Common myeloid progenitor, CD34-positive (primary cell): ENCODE data around the gene SLC6A3. TPM values are rescaled to one million over a fixed set of nuclear protein-coding genes. Genes with fewer than 3 reads are reported as not detected.
A peak's percentile ranks its signal among the peaks of the same experiment; 100 is the strongest.

ENCODE experiments used
- CTCF ChIA-PET: fragments of 350-600 bp; sonication (Branson Sonifier 250); formaldehyde crosslinking; loops from one replicate; lab custom pipeline; 2021; ENCODE audit warnings: antibody characterized with exemption; lab: Charles Lee
- POLR2A ChIA-PET: fragments of 350-600 bp; sonication (Branson Sonifier 250); formaldehyde crosslinking; loops from one replicate; lab custom pipeline; 2021; ENCODE audit warnings: antibody characterized with exemption; lab: Charles Lee
- DNase-seq, 3 donors: peaks; one replicate each; pipeline versions ENCODE4 v3.0.0 to v3.0.0-alpha.2; 2013
- H3K27ac ChIP-seq, 2 experiments: 1 replicate in 1 of 2; 2 replicates in 1 of 2; pipeline ENCODE4 v1.7.0; 2013; ENCODE audit warnings: inconsistent platforms in 2 of 2, low read length in 2 of 2, mild to moderate bottlenecking in 2 of 2, low read depth in 1 of 2, moderate library complexity in 1 of 2; ENCODE audit not compliant: severe bottlenecking in 2 of 2, insufficient read depth in 1 of 2, poor library complexity in 1 of 2
- H3K27me3 ChIP-seq, 5 experiments: replicated peaks in 2 of 5; 1 replicate in 3 of 5; 2 replicates in 2 of 5; pipeline versions ENCODE4 v1.6.1 to v1.7.0; 2013; ENCODE audit warnings: low read length in 4 of 5, mild to moderate bottlenecking in 2 of 5, moderate library complexity in 2 of 5, inconsistent platforms in 1 of 5; ENCODE audit not compliant: insufficient read depth in 5 of 5, control insufficient read depth in 4 of 5
- H3K36me3 ChIP-seq, 4 experiments: 1 replicate in 2 of 4; 2 replicates in 2 of 4; pipeline versions ENCODE4 v1.6.1 to v1.7.0; 2013; ENCODE audit warnings: low read length in 3 of 4, control low read depth in 1 of 4, mild to moderate bottlenecking in 1 of 4; ENCODE audit not compliant: control insufficient read depth in 4 of 4, insufficient read depth in 4 of 4
- H3K4me1 ChIP-seq, 4 experiments: 1 replicate in 3 of 4; 2 replicates in 1 of 4; pipeline versions ENCODE4 v1.6.1 to v1.7.1; 2013; ENCODE audit warnings: low read length in 3 of 4, mild to moderate bottlenecking in 3 of 4, control low read depth in 1 of 4, inconsistent platforms in 1 of 4, moderate library complexity in 1 of 4; ENCODE audit not compliant: control insufficient read depth in 4 of 4, insufficient read depth in 4 of 4; ENCODE audit errors: control extremely low read depth in 1 of 4
- H3K4me3 ChIP-seq, 7 experiments: 1 replicate in 4 of 7; 2 replicates in 3 of 7; pipeline versions ENCODE4 v1.5.1 to v1.7.0; 2013; ENCODE audit warnings: mild to moderate bottlenecking in 7 of 7, low read length in 6 of 7, moderate library complexity in 6 of 7, inconsistent platforms in 2 of 7, low read depth in 2 of 7, control low read depth in 1 of 7; ENCODE audit not compliant: insufficient read depth in 4 of 7, control insufficient read depth in 1 of 7; ENCODE audit errors: extremely low read depth in 1 of 7
- H3K9me3 ChIP-seq, 5 experiments: 1 replicate in 4 of 5; 2 replicates in 1 of 5; pipeline versions ENCODE4 v1.6.1 to v1.7.1; 2013; ENCODE audit warnings: low read length in 4 of 5, mild to moderate bottlenecking in 2 of 5, inconsistent platforms in 1 of 5, low read depth in 1 of 5, moderate library complexity in 1 of 5; ENCODE audit not compliant: control insufficient read depth in 4 of 5, insufficient read depth in 2 of 5; ENCODE audit errors: control extremely low read depth in 1 of 5
- WGBS: methylation state at CpG from one replicate; pipeline ENCODE4 v1.1.5; 2013; ENCODE audit not compliant: insufficient coverage; 5-methylcytosine and 5-hydroxymethylcytosine counted together
- polyA plus RNA-seq: library from polyadenylated mRNA; unstranded; fragments of 120-200 nt; gene quantifications from one replicate; pipeline ENCODE4 v1.2.1, GENCODE V29; 2013

SLC6A3 gene
- 0.01 TPM for polyA plus RNA-seq

- H3K36me3 ChIP-seq, result no peaks in the 10 kb centered on the region
- H3K27ac ChIP-seq, result no peak within 1 kb of the TSS
- POLR2A ChIA-PET, result no interaction called here
- H3K4me1 ChIP-seq, result peaks cover 0 to 5% (median 3%) of the 10 kb centered on the region in 4 experiments
- H3K27me3 ChIP-seq, result peaks cover 0 to 98% (median 35%) of the 10 kb centered on the region in 5 experiments
- H3K9me3 ChIP-seq, result peaks cover 0 to 9% (median 0%) of the 10 kb centered on the region in 5 experiments
- peak within 1 kb of the TSS in 1 of 7 experiments; percentile 16 for H3K4me3 ChIP-seq
- peak in 2 of 3 donors; percentile 28 to 46 for DNase-seq
- 3% methylated on average over 41 of the region's 52 CpGs for WGBS
- CTCF ChIA-PET, result no interaction called here
Measured at GRCh38 chr5:1445313-1445688, at the start of gene SLC6A3. TSS of gene SLC6A3 (minus strand) at chr5:1445440. CDS start at chr5:1443197, 2,243 bp downstream.

DNA sequence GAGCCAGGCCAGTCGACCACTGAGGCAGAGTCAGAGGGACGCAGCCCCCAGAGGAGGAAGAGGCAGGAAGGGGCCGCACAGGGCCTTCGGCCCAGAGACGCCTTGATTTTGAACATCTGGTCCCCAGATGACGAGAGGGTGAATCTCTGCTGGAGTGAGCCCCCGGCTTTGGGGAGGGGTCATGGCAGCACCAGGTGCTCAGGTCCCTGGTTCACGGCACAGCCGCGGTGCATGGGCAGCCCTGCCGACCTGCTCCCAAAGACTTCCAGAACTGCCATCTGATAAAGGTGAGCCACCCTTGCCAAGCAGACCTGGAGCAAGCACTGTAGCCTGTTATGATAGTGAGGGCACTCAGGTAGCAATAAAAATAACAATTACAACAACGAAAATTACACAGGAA is 48.7 kb upstream of the SLC6A3 start:
- whole genome bisulfite sequencing, result 88% methylated on average over 11 of the region's 12 CpGs
- H3K27ac ChIP-seq, result no peak overlapping the region
- H3K36me3 ChIP-seq, result peaks cover 3 to 61% (median 32%) of the 10 kb centered on the region in 4 experiments
- H3K4me1 ChIP-seq, result peaks cover 3 to 41% (median 28%) of the 10 kb centered on the region in 4 experiments
- H3K9me3 ChIP-seq, result no peaks in the 10 kb centered on the region
- no peak overlapping the region for H3K4me3 ChIP-seq
- no peak for DNase-seq
- H3K27me3 ChIP-seq, result no peaks in the 10 kb centered on the region
- CTCF ChIA-PET, result no interaction called here
- POLR2A ChIA-PET, result no interaction called here

DNA sequence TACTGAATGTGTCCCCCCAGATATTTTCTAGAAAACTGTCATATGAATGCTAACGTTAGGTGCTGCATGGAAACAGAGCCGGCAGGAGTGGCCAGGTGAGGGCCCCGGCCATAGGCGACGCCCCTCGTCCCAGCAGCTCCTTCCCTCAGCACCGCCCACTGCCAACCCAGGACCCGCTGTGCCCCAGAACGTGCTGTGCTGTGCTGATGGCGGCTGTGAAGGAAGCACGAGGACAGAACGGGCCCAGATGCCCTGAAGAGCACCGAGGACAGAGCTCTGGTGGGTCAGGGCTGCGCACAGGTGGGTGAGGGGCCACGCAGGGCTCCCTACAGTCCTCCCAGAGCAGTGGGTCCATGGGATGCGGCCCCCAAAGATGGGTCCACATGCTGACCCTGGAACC is 48.2 kb upstream of the SLC6A3 start:
- H3K4me1 ChIP-seq, result peaks cover 1 to 41% (median 28%) of the 10 kb centered on the region in 4 experiments
- no peak overlapping the region for H3K27ac ChIP-seq
- H3K36me3 ChIP-seq, result peaks cover 0 to 56% (median 32%) of the 10 kb centered on the region in 4 experiments
- no peak for DNase-seq
- POLR2A ChIA-PET, result no interaction called here
- CTCF ChIA-PET, result interaction anchor here (2.2 to 2.3 kb wide), 2 partner anchors 13 to 151 kb away, joined by 8 to 9 read pairs; no protein-coding TSS in a partner anchor
- 93% methylated on average over 15 of the region's 16 CpGs for WGBS
- no peaks in the 10 kb centered on the region for H3K27me3 ChIP-seq
- no peaks in the 10 kb centered on the region for H3K9me3 ChIP-seq
- no peak overlapping the region for H3K4me3 ChIP-seq

DNA sequence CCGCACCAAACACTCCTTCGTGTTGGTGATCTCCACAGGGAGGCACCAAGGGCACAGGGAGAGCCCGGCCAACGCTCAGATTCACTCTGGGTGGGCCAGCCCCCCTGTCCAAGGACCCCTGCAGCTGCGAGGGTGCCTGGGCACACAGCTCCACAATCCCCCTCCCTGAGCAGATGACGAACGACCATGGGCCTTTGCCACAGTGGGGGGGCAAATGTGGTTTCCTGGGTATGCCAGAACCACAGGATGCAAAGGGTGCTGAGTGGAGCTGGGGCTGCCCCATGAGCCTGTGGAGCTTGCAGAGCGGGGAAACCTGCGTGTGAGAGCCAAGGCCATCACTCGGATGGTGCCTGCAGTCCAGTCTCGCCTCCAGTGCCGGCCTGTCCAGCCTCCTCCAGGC is 47.5 kb upstream of the SLC6A3 start:
- no peaks in the 10 kb centered on the region for H3K9me3 ChIP-seq
- DNase-seq, result peak in 2 of 3 donors; percentile 21 to 27
- H3K27me3 ChIP-seq, result no peaks in the 10 kb centered on the region
- ChIA-PET POLR2A (no interaction called here), CTCF (interaction anchor here (0.9 to 2.6 kb wide), 7 partner anchors 10 to 152 kb away, joined by 3 to 9 read pairs (median 7); no protein-coding TSS in a partner anchor)
- WGBS, result 71% methylated on average over 10 of the region's 12 CpGs
- H3K4me3 ChIP-seq, result no peak overlapping the region
- H3K36me3 ChIP-seq, result peaks cover 0 to 55% (median 32%) of the 10 kb centered on the region in 4 experiments
- H3K27ac ChIP-seq, result no peak overlapping the region
- peaks cover 0 to 41% (median 28%) of the 10 kb centered on the region in 4 experiments for H3K4me1 ChIP-seq

DNA sequence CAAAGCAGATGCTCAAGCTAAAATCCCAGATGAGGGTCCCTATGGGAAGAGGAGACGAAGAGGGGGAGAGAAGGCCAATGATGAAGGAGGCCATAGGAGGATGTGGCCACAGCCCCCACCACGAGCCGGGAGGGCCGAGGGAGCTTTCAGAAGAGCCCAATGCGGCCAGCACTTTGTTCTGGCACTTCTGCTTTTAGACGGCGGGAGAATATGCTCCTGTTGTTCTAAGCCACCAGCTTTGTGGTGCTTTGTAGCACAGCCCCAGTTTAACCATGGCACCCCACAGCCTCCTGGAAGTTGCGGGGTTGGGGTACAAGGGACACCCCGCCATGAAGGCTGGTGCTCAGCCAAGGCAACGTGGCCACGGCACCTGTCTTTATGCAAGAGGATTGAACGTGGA is 45.1 kb upstream of the SLC6A3 start:
- H3K9me3 ChIP-seq, result no peaks in the 10 kb centered on the region
- peaks cover 0 to 22% (median 16%) of the 10 kb centered on the region in 4 experiments for H3K4me1 ChIP-seq
- no peak for DNase-seq
- no peak overlapping the region for H3K4me3 ChIP-seq
- WGBS, result 89% methylated on average over 12 of the region's 12 CpGs
- ChIA-PET POLR2A (no interaction called here), CTCF (interaction anchor here (1.4 to 2.6 kb wide), 3 partner anchors 12 to 18 kb away, joined by 4 to 7 read pairs (median 5); no protein-coding TSS in a partner anchor)
- H3K27me3 ChIP-seq, result no peaks in the 10 kb centered on the region
- peaks cover 0 to 64% (median 42%) of the 10 kb centered on the region in 4 experiments for H3K36me3 ChIP-seq
- no peak overlapping the region for H3K27ac ChIP-seq

DNA sequence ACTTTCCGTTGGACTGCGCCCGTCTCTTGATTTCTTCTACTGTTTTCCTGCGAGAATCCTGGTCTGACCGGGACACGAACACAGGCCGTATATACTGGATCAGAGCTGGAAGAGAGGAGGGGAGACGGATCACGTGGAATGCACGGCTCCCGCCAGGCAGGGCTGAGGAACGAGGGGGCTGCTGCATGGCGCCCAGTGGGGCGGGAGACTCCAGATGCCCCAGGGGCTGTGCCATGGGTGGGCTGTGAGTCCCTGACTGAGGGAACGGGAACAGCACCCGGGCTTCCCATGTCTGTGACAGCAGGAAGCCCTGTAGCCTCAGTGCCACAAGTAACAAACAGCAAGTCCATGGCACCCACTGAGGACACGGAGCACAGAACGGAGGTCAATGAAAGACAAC is 44.5 kb upstream of the SLC6A3 start:
- Histone ChIP-seq H3K27me3 (no peaks in the 10 kb centered on the region), H3K36me3 (peaks cover 0 to 65% (median 44%) of the 10 kb centered on the region in 4 experiments), H3K9me3 (no peaks in the 10 kb centered on the region), H3K4me3 (no peak overlapping the region), H3K4me1 (peaks cover 0 to 16% (median 10%) of the 10 kb centered on the region in 4 experiments), H3K27ac (no peak overlapping the region)
- DNase-seq, result no peak
- CTCF ChIA-PET, result interaction anchor here (1.4 kb wide), 1 partner anchor 11 kb away, joined by 4 read pairs; no protein-coding TSS in a partner anchor
- POLR2A ChIA-PET, result no interaction called here
- WGBS, result 98% methylated on average over 15 of the region's 18 CpGs

- Histone ChIP-seq H3K4me1 (peaks cover 0 to 12% (median 7%) of the 10 kb centered on the region in 4 experiments), H3K27me3 (no peaks in the 10 kb centered on the region), H3K27ac (peak overlapping the region in 1 of 2 experiments; percentile 34), H3K4me3 (no peak overlapping the region), H3K9me3 (no peaks in the 10 kb centered on the region), H3K36me3 (peaks cover 0 to 63% (median 41%) of the 10 kb centered on the region in 4 experiments)
- CTCF ChIA-PET, result interaction anchor here (0.8 to 1.4 kb wide), 2 partner anchors 10 to 155 kb away, joined by 3 to 4 read pairs; no protein-coding TSS in a partner anchor
- WGBS, result 94% methylated on average over 12 of the region's 14 CpGs
- POLR2A ChIA-PET, result no interaction called here
- DNase-seq, result no peak
Measured at GRCh38 chr5:1488882-1489680, 43.8 kb upstream of the SLC6A3 start.
